Stimulated activated memory B cell treated with anti-CD40 and anti-IgM and Interleukin-4, amounts not matched to agents 10 μg/mL and 1 μg/mL and 100 μg/mL, for 72 hours (primary cell): Measurements from ENCODE around the gene CCDC154.
A peak's percentile ranks its signal among the peaks of the same experiment; 100 is the strongest.

Source experiments
- ATAC-seq: fragments of 150-1000 bp; cut with Tn5 transposase; 2 replicates; pipeline ENCODE4 v1.10.0; 2021
- H3K27ac Mint-ChIP-seq: one replicate; pipeline ENCODE4 v1.8.0; 2022; ENCODE audit warnings: mild to moderate bottlenecking, mixed read lengths
- H3K27me3 Mint-ChIP-seq: one replicate; pipeline ENCODE4 v1.8.0; 2022; ENCODE audit warnings: mixed read lengths
- H3K36me3 Mint-ChIP-seq: one replicate; pipeline ENCODE4 v1.8.0; 2022; ENCODE audit warnings: mixed read lengths
- H3K4me1 Mint-ChIP-seq: one replicate; pipeline ENCODE4 v1.8.0; 2022; ENCODE audit warnings: mixed read lengths
- H3K4me3 Mint-ChIP-seq: one replicate; pipeline ENCODE4 v1.8.0; 2022; ENCODE audit warnings: mild to moderate bottlenecking, moderate library complexity, mixed read lengths
- H3K9me3 Mint-ChIP-seq: one replicate; pipeline ENCODE4 v1.8.0; 2022; ENCODE audit warnings: mixed read lengths

The CCDC154 gene

GRCh38 chr16:1466054-1466453 is 21.7 kb upstream of the CCDC154 start:
- ATAC-seq = no peak

GRCh38 chr16:1465567-1465915 is 21.2 kb upstream of the CCDC154 start:
- no peaks in the 10 kb centered on the region for H3K27me3 Mint-ChIP-seq
- H3K36me3 Mint-ChIP-seq = peaks cover 27% of the 10 kb centered on the region
- H3K4me3 Mint-ChIP-seq = no peak overlapping the region
- no peaks in the 10 kb centered on the region for H3K9me3 Mint-ChIP-seq
- H3K4me1 Mint-ChIP-seq = peaks cover 25% of the 10 kb centered on the region
- no peak for ATAC-seq
- no peak overlapping the region for H3K27ac Mint-ChIP-seq

More at GRCh38 chr16:1466054-1466453, 21.7 kb upstream of the CCDC154 start:
- Mint-ChIP-seq H3K27ac (no peak overlapping the region), H3K36me3 (peaks cover 24% of the 10 kb centered on the region), H3K4me3 (no peak overlapping the region), H3K9me3 (no peaks in the 10 kb centered on the region), H3K4me1 (peaks cover 30% of the 10 kb centered on the region), H3K27me3 (no peaks in the 10 kb centered on the region)

- H3K27ac Mint-ChIP-seq = no peak overlapping the region
- no peaks in the 10 kb centered on the region for H3K9me3 Mint-ChIP-seq
- peaks cover 29% of the 10 kb centered on the region for H3K36me3 Mint-ChIP-seq
- H3K4me3 Mint-ChIP-seq = no peak overlapping the region
- ATAC-seq = no peak
- peaks cover 22% of the 10 kb centered on the region for H3K4me1 Mint-ChIP-seq
- H3K27me3 Mint-ChIP-seq = no peaks in the 10 kb centered on the region
Measured at GRCh38 chr16:1464894-1465566, 20.7 kb upstream of the CCDC154 start.

- ATAC-seq = no peak
- Mint-ChIP-seq H3K9me3 (no peaks in the 10 kb centered on the region), H3K27ac (no peak overlapping the region), H3K27me3 (no peaks in the 10 kb centered on the region), H3K4me3 (no peak overlapping the region), H3K36me3 (peaks cover 34% of the 10 kb centered on the region), H3K4me1 (peaks cover 22% of the 10 kb centered on the region)
Measured at GRCh38 chr16:1464196-1464893, 20.0 kb upstream of the CCDC154 start.

DNA sequence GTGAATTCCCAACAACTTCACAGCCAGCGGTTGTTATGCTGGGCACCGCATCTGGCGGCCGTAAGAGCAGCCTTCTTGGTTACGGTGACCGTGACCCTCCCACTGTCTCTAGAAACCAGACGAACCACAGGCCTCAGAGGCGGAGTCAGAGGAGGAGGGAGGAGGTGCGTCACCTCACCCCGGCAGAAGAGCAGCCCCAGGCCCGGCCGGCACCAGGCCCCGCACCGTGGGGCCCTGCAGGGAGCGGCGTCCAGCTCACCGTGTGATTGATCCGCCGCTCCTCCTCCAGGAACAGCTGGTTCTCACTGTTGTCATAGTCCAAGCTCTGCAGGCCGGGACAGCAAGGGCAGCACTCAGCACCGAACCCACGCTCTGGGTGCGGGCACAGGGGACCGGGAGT is 16.8 kb upstream of the CCDC154 start:
- peaks cover 44% of the 10 kb centered on the region for H3K36me3 Mint-ChIP-seq
- no peak for ATAC-seq
- H3K4me1 Mint-ChIP-seq = peaks cover 25% of the 10 kb centered on the region
- no peaks in the 10 kb centered on the region for H3K27me3 Mint-ChIP-seq
- H3K9me3 Mint-ChIP-seq = no peaks in the 10 kb centered on the region
- H3K4me3 Mint-ChIP-seq = no peak overlapping the region
- H3K27ac Mint-ChIP-seq = peak overlapping the region; percentile 44

GRCh38 chr16:1460602-1461138 is 16.3 kb upstream of the CCDC154 start:
- Mint-ChIP-seq H3K4me1 (peaks cover 25% of the 10 kb centered on the region), H3K27ac (peak overlapping the region; percentile 44), H3K27me3 (no peaks in the 10 kb centered on the region), H3K9me3 (no peaks in the 10 kb centered on the region), H3K36me3 (peaks cover 44% of the 10 kb centered on the region), H3K4me3 (no peak overlapping the region)
- no peak for ATAC-seq

DNA sequence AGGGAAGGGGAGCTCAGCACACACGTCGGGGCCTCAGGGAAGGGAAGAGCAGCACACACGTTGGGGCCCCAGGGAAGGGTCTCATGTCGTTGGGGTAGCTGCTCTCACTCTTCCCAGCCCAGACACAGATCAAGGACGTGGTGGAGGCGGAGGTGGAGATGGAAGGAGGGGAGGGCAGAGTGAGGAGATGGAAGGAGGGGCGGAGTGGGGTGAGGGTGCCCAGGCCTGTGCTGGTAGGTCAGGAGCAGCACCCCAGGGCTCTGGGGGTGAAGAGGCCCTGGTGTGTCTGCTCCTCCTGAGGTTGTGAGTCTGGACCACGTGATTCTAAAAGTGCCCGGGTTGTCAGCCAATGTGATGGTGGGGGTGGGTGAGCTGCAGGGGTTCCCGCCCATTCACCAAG is 15.6 kb upstream of the CCDC154 start:
- Mint-ChIP-seq H3K4me3 (no peak overlapping the region), H3K27ac (peak overlapping the region; percentile 98), H3K27me3 (no peaks in the 10 kb centered on the region), H3K9me3 (no peaks in the 10 kb centered on the region), H3K4me1 (peaks cover 25% of the 10 kb centered on the region), H3K36me3 (peaks cover 44% of the 10 kb centered on the region)
- no peak for ATAC-seq

GRCh38 chr16:1458977-1459341 is 14.6 kb upstream of the CCDC154 start:
- peak; percentile 92 for ATAC-seq
- Mint-ChIP-seq H3K27ac (peak overlapping the region; percentile 98), H3K4me1 (peaks cover 25% of the 10 kb centered on the region), H3K27me3 (no peaks in the 10 kb centered on the region), H3K4me3 (peak overlapping the region; percentile 47), H3K36me3 (peaks cover 47% of the 10 kb centered on the region), H3K9me3 (no peaks in the 10 kb centered on the region)

DNA sequence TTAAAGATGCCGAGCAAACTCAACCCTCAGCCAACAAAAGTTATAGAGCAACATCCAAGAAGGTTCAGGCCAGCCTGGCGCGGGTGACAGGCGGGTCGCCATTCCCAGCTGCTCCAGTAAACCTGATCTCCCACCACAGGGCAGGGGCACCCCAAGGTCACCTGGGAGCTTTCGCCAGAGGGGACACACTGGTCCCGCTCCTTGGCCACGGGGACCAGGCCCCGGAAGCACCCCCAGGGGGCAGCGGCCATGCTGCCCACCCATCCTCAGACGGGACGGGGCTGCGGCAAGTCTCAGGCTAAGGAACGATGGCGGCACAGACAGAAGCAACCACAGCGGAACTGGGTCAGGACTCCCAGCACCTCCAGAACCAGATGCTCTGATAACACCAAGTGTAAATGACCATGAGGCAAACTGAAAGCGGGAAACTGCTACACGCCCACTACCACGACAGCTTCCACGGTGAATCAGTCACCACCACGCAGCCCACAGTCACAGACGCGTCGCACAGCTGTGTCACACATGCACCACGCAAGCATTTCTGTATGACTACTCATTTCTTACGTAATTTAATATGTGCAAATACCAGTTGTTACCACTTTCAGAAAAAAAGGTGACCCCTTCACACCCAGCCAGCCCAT is 14.1 kb upstream of the CCDC154 start:
- peak; percentile 78 for ATAC-seq
- Mint-ChIP-seq H3K9me3 (no peaks in the 10 kb centered on the region), H3K4me3 (peak overlapping the region; percentile 47), H3K27me3 (no peaks in the 10 kb centered on the region), H3K4me1 (peaks cover 25% of the 10 kb centered on the region), H3K27ac (peak overlapping the region; percentile 98), H3K36me3 (peaks cover 52% of the 10 kb centered on the region)

GRCh38 chr16:1457489-1458245 is 13.3 kb upstream of the CCDC154 start:
- no peaks in the 10 kb centered on the region for H3K9me3 Mint-ChIP-seq
- peak overlapping the region; percentile 98 for H3K27ac Mint-ChIP-seq
- H3K4me1 Mint-ChIP-seq = peaks cover 25% of the 10 kb centered on the region
- no peaks in the 10 kb centered on the region for H3K27me3 Mint-ChIP-seq
- H3K36me3 Mint-ChIP-seq = peaks cover 49% of the 10 kb centered on the region
- no peak for ATAC-seq
- H3K4me3 Mint-ChIP-seq = peak overlapping the region; percentile 10

DNA sequence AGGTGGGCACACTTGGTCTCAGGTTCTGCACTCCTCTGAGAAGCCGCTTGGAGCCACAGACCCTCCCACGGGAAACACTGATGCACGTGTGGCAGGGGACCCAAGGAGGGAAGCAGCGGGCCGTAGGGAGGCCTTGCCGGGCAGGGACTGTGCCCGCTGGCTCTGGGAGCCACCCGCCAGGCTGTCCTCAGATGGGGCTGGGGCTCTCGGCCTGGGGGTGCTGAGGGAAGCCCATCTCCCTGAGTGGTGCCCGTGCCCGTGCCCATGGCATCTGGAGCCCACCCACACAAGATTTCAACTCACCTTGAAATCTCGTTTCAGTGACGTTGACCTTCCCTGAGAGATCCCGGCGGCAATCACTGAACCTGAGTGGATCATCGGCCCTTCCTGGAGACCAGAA is 12.6 kb upstream of the CCDC154 start:
- Mint-ChIP-seq H3K27me3 (no peaks in the 10 kb centered on the region), H3K27ac (no peak overlapping the region), H3K4me1 (peaks cover 25% of the 10 kb centered on the region), H3K36me3 (peaks cover 44% of the 10 kb centered on the region), H3K9me3 (no peaks in the 10 kb centered on the region), H3K4me3 (no peak overlapping the region)
- no peak for ATAC-seq

DNA sequence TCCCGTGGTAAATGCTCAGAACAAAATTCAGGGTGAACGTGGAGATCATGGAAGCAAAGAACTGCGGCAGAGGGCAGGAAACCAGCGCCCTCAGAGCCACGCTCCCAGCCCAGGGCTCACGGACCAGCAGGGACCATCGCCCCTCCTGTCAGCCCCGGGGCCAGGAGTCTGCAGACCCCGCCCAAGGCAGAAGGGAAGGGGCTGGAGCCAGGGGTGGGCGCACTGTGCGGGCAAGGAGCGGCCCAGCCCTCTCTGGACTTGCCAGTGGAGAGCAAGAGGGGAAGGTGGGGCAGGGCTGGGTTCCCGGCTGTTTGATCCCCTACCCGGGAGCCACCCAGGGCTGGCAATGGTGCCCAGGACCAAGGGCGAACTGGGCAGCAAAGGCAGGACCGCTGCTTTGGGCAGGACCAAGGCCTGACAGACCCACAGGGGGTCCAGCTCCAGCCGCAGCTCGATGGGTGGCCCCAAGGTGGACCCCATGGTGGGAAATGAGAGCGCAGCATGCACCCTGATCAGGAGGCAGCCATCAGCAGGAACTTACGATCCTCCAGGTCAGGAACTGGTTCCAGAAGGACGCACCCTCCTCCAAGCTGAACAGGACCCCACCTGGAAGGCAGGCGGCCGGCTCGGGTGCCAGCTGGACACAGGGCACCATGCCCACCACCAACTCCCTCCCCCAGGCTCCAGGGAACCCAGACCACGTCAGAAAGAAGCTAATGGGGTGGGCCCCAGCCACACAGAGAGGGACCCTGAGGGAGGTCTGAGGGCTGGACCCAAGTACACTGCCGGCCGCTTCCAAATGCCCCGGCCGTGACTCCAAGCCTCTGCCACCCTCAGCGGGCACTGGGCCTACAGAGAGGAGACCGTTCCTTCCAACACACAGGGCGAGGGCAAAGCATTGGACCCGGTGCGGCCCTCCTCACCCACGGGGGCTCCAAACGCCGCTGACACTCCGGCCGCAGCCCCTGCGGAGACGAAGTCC is 11.1 kb upstream of the CCDC154 start:
- Mint-ChIP-seq H3K9me3 (no peaks in the 10 kb centered on the region), H3K4me3 (no peak overlapping the region), H3K4me1 (peaks cover 25% of the 10 kb centered on the region), H3K27me3 (no peaks in the 10 kb centered on the region), H3K36me3 (peaks cover 43% of the 10 kb centered on the region), H3K27ac (no peak overlapping the region)
- no peak for ATAC-seq

- H3K4me1 Mint-ChIP-seq = peaks cover 17% of the 10 kb centered on the region
- H3K36me3 Mint-ChIP-seq = peaks cover 43% of the 10 kb centered on the region
- no peak overlapping the region for H3K4me3 Mint-ChIP-seq
- no peak overlapping the region for H3K27ac Mint-ChIP-seq
- H3K27me3 Mint-ChIP-seq = no peaks in the 10 kb centered on the region
- H3K9me3 Mint-ChIP-seq = no peaks in the 10 kb centered on the region
- no peak for ATAC-seq
Measured at GRCh38 chr16:1454561-1454960, 10.2 kb upstream of the CCDC154 start.

GRCh38 chr16:1453316-1453715 is 9.0 kb upstream of the CCDC154 start:
- Mint-ChIP-seq H3K9me3 (no peaks in the 10 kb centered on the region), H3K4me3 (no peak overlapping the region), H3K27me3 (no peaks in the 10 kb centered on the region), H3K4me1 (peaks cover 6% of the 10 kb centered on the region), H3K36me3 (peaks cover 39% of the 10 kb centered on the region), H3K27ac (no peak overlapping the region)
- ATAC-seq = no peak
